ENCODE results near the gene RNF11.

RNF11 gene

DNA sequence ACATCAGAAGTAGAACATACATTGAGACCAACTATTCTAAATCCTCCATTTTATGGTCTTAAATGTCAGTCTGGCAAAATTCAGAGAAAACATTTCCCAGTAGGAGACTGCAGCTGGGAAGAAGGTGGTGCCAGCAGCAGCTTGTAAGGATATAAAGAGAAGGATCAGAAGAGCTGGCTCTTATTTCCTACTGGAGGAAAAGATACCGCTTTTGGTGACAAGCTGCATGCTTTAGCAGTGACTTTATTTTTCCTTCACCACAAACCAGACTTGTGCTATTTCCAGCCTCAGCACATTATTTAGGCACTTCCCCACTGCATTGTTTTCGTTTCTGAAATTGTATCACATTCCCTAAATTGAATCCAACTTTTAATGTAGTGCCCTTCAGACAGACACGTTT is 28.4 kb downstream of the RNF11 start:
- Histone ChIP-seq H3K27ac (ENCODE audit: low read depth, low read length) (no peak overlapping the region), H3K27me3 (ENCODE audit: control insufficient read depth, insufficient read depth, low read length) (no peaks in the 10 kb centered on the region), H3K9me3 (ENCODE audit: control insufficient read depth, insufficient read depth, low read depth, low read length) (no peaks in the 10 kb centered on the region), H3K36me3 (ENCODE audit: control insufficient read depth, insufficient read depth, low read length) (peaks cover 2% of the 10 kb centered on the region; the same call in 1 of the 2 replicates), H3K9ac (ENCODE audit: low read length) (no peak overlapping the region), H3K4me1 (ENCODE audit: control insufficient read depth, insufficient read depth, low read length) (peaks cover 16% of the 10 kb centered on the region; the same call in 1 of the 2 replicates), H3K4me3 (ENCODE audit: low read depth, low read length) (no peak overlapping the region)

DNA sequence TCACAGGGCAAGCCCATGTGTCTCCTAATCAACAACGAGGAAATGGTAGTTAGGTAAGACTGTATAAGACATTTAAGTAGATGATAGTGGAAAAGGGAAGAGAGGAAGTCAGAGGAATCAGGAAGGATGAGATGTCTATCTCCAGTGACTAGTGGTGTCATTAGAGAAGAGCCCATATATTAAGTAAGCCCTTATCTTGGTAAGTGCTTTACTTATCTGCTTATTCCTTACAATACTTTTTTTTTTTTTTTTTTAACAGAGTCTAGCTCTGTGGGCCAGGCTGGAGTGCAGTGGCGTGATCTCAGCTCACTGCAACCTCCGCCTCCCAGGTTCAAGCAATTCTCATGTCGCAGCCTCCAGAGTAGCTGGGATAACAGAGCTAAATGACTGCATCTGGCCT is 29.5 kb downstream of the RNF11 start:
- H3K4me1 ChIP-seq (ENCODE audit: control insufficient read depth, insufficient read depth, low read length): peaks cover 16% of the 10 kb centered on the region; the same call in 1 of the 2 replicates
- peaks cover 9% of the 10 kb centered on the region for H3K36me3 ChIP-seq (ENCODE audit: control insufficient read depth, insufficient read depth, low read length)
- no peak overlapping the region for H3K27ac ChIP-seq (ENCODE audit: low read depth, low read length)
- no peak overlapping the region for H3K9ac ChIP-seq (ENCODE audit: low read length)
- H3K27me3 ChIP-seq (ENCODE audit: control insufficient read depth, insufficient read depth, low read length): no peaks in the 10 kb centered on the region
- H3K9me3 ChIP-seq (ENCODE audit: control insufficient read depth, insufficient read depth, low read depth, low read length): no peaks in the 10 kb centered on the region
- H3K4me3 ChIP-seq (ENCODE audit: low read depth, low read length): no peak overlapping the region

DNA sequence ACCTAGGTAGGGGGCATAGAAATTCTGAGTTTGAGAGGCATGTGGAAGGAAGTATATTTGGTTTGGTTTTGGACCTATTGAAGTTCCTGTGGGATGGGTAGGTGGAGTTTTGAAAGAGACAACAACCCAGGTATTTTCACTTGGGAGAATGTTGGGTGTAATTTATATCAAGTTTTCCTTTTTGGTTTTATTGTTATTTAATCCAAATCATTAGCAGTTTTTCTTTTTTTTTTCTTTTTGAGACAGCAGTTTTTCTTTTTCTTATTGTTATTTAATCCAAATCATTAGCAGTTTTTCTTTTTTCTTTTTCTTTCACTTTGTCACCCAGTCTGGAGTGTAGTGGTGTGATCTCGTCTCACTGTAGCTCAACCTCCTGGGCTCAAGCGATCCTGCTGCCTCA is 30.1 kb downstream of the RNF11 start:
- Histone ChIP-seq H3K4me3 (ENCODE audit: low read depth, low read length) (no peak overlapping the region), H3K4me1 (ENCODE audit: control insufficient read depth, insufficient read depth, low read length) (peaks cover 16% of the 10 kb centered on the region; the same call in 1 of the 2 replicates), H3K27ac (ENCODE audit: low read depth, low read length) (no peak overlapping the region), H3K36me3 (ENCODE audit: control insufficient read depth, insufficient read depth, low read length) (peaks cover 15% of the 10 kb centered on the region), H3K9ac (ENCODE audit: low read length) (no peak overlapping the region), H3K9me3 (ENCODE audit: control insufficient read depth, insufficient read depth, low read depth, low read length) (no peaks in the 10 kb centered on the region), H3K27me3 (ENCODE audit: control insufficient read depth, insufficient read depth, low read length) (no peaks in the 10 kb centered on the region)

GRCh38 chr1:51266791-51267190 is 30.7 kb downstream of the RNF11 start:
- Histone ChIP-seq H3K9ac (ENCODE audit: low read length) (no peak overlapping the region), H3K27ac (ENCODE audit: low read depth, low read length) (no peak overlapping the region), H3K36me3 (ENCODE audit: control insufficient read depth, insufficient read depth, low read length) (peaks cover 21% of the 10 kb centered on the region), H3K27me3 (ENCODE audit: control insufficient read depth, insufficient read depth, low read length) (no peaks in the 10 kb centered on the region), H3K4me3 (ENCODE audit: low read depth, low read length) (no peak overlapping the region), H3K9me3 (ENCODE audit: control insufficient read depth, insufficient read depth, low read depth, low read length) (no peaks in the 10 kb centered on the region), H3K4me1 (ENCODE audit: control insufficient read depth, insufficient read depth, low read length) (peaks cover 16% of the 10 kb centered on the region; the same call in 1 of the 2 replicates)

DNA sequence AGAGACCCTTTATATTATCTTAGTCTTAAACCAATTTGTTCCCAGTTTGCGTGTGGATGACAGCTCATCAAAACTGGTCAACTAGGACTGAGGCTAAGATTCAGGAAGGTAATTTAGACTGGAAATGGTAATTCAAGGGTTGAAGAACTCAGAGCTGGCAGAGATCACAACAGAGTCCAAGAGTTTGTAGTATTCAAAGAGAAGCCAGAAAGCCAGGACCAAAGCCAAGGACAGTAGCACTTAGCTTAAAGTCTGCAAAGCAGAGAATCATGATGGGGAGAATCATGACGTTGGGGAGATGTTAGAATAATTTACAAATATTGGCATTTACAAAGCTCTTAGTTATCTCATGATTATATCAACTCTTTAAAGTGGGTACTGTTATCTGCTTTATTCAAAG is 32.6 kb downstream of the RNF11 start:
- no peak overlapping the region for H3K9ac ChIP-seq (ENCODE audit: low read length)
- H3K4me1 ChIP-seq (ENCODE audit: control insufficient read depth, insufficient read depth, low read length): peaks cover 12% of the 10 kb centered on the region; the same call in 1 of the 2 replicates
- H3K27ac ChIP-seq (ENCODE audit: low read depth, low read length): no peak overlapping the region
- H3K9me3 ChIP-seq (ENCODE audit: control insufficient read depth, insufficient read depth, low read depth, low read length): no peaks in the 10 kb centered on the region
- H3K36me3 ChIP-seq (ENCODE audit: control insufficient read depth, insufficient read depth, low read length): peaks cover 36% of the 10 kb centered on the region
- H3K4me3 ChIP-seq (ENCODE audit: low read depth, low read length): no peak overlapping the region
- H3K27me3 ChIP-seq (ENCODE audit: control insufficient read depth, insufficient read depth, low read length): no peaks in the 10 kb centered on the region

GRCh38 chr1:51270751-51271150 is 34.7 kb downstream of the RNF11 start:
- Histone ChIP-seq H3K36me3 (ENCODE audit: control insufficient read depth, insufficient read depth, low read length) (peaks cover 38% of the 10 kb centered on the region), H3K27me3 (ENCODE audit: control insufficient read depth, insufficient read depth, low read length) (no peaks in the 10 kb centered on the region), H3K27ac (ENCODE audit: low read depth, low read length) (no peak overlapping the region), H3K4me3 (ENCODE audit: low read depth, low read length) (no peak overlapping the region), H3K9ac (ENCODE audit: low read length) (no peak overlapping the region), H3K9me3 (ENCODE audit: control insufficient read depth, insufficient read depth, low read depth, low read length) (no peaks in the 10 kb centered on the region), H3K4me1 (ENCODE audit: control insufficient read depth, insufficient read depth, low read length) (no peaks in the 10 kb centered on the region)

DNA sequence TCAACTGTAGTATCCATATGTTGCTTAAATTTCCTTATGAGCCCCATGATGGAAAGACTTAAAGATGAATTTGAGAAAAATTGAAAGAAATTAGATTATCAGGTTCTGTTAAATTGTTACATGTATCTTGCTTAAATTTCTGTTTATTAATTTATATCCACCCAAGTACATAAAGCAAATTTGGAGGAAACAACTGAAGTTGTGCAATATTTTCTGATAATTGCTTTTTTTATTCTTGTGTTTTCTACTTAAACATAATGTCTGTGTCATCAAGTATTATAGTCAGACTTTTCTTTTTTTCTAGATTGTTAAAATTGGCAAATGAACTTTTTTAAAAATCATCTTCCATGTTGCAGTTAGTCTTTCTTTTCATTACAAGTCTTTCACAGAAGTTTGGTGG is 36.8 kb downstream of the RNF11 start:
- H3K9ac ChIP-seq (ENCODE audit: low read length): no peak overlapping the region
- H3K9me3 ChIP-seq (ENCODE audit: control insufficient read depth, insufficient read depth, low read depth, low read length): no peaks in the 10 kb centered on the region
- no peak overlapping the region for H3K27ac ChIP-seq (ENCODE audit: low read depth, low read length)
- no peaks in the 10 kb centered on the region for H3K4me1 ChIP-seq (ENCODE audit: control insufficient read depth, insufficient read depth, low read length)
- H3K27me3 ChIP-seq (ENCODE audit: control insufficient read depth, insufficient read depth, low read length): no peaks in the 10 kb centered on the region
- no peak overlapping the region for H3K4me3 ChIP-seq (ENCODE audit: low read depth, low read length)
- H3K36me3 ChIP-seq (ENCODE audit: control insufficient read depth, insufficient read depth, low read length): peaks cover 36% of the 10 kb centered on the region

DNA sequence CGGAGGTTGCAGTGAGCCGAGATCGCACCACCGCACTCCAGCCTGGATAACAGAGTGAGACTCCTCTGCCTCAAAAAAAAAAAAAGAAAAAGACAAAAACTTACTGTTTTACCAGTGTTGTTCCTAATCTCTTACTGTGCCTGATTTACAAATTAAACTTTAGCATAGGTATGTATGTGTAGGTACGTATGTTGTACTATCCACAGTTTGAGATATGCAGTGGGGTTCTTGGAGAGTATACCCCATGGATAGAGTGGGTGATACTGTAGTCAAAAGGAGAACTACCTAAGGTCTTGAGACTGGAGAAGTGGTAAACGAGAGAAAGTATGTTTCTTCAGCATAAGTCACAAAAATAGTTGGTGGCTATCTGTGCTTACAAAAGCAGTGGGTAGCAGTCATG is 38.6 kb downstream of the RNF11 start:
- H3K36me3 ChIP-seq (ENCODE audit: control insufficient read depth, insufficient read depth, low read length): peaks cover 36% of the 10 kb centered on the region
- H3K9me3 ChIP-seq (ENCODE audit: control insufficient read depth, insufficient read depth, low read depth, low read length): no peaks in the 10 kb centered on the region
- no peaks in the 10 kb centered on the region for H3K4me1 ChIP-seq (ENCODE audit: control insufficient read depth, insufficient read depth, low read length)
- no peak overlapping the region for H3K4me3 ChIP-seq (ENCODE audit: low read depth, low read length)
- no peaks in the 10 kb centered on the region for H3K27me3 ChIP-seq (ENCODE audit: control insufficient read depth, insufficient read depth, low read length)
- no peak overlapping the region for H3K9ac ChIP-seq (ENCODE audit: low read length)
- H3K27ac ChIP-seq (ENCODE audit: low read depth, low read length): no peak overlapping the region

DNA sequence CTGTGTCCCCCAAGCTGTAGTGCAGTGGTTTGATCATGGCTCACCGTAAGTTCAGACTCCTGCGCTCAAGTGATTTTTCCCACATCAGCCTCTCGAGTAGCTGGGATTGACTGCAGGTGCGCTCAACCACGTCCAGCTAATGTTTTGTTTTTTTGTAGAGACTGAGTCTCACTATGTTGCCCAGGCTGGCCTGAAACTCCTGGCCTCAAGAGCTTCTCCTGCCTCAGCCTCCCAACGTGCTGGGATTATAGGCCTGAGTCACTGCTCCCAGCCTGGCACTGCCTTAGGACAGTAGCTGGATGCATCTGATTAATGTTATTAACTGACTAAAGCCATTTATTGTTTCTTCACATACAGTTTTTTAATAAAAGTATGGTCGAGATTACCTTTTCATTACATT is 40.2 kb downstream of the RNF11 start:
- no peaks in the 10 kb centered on the region for H3K9me3 ChIP-seq (ENCODE audit: control insufficient read depth, insufficient read depth, low read depth, low read length)

DNA sequence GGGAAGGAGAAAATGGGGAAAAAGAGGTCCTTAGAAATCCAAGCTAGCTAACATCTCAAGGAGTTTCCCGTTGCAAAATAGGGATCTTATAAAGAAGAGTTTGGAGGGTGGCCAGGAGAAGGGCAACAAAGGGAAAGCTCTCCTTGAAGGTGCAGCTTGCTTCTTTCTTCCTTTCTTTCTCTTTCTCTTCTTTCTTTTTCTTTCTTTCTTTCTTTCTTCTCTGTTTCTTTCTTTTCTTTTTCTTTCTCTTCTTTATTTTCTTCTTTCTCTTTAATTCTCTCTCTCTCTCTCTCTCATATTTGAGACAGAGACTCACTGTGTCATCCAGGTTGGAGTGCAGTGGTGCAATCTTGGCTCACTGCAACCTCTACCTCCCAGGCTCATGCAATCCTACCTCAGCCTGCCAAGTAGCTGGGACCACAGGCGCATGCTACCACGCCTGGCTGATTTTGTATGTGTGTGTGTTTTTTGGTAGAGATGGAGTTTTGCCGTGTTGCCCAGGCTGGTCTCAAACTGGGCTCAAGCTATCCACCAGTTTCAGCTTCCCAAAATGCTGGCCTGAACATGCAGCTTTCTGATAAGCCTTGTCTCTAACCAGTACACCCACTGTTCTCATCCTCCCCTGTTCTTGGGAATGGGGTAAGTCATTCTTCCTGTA is 44.4 kb downstream of the RNF11 start:
- Histone ChIP-seq H3K36me3 (ENCODE audit: control insufficient read depth, insufficient read depth, low read length) (no peaks in the 10 kb centered on the region), H3K9ac (ENCODE audit: low read length) (no peak overlapping the region), H3K4me3 (ENCODE audit: low read depth, low read length) (no peak overlapping the region), H3K9me3 (ENCODE audit: control insufficient read depth, insufficient read depth, low read depth, low read length) (no peaks in the 10 kb centered on the region), H3K4me1 (ENCODE audit: control insufficient read depth, insufficient read depth, low read length) (no peaks in the 10 kb centered on the region), H3K27me3 (ENCODE audit: control insufficient read depth, insufficient read depth, low read length) (no peaks in the 10 kb centered on the region), H3K27ac (ENCODE audit: low read depth, low read length) (no peak overlapping the region)

More for the DNA sequence above, 40.2 kb downstream of the RNF11 start:
- H3K9ac ChIP-seq (ENCODE audit: low read length): no peak overlapping the region
- no peak overlapping the region for H3K4me3 ChIP-seq (ENCODE audit: low read depth, low read length)
- H3K27ac ChIP-seq (ENCODE audit: low read depth, low read length): no peak overlapping the region
- no peaks in the 10 kb centered on the region for H3K27me3 ChIP-seq (ENCODE audit: control insufficient read depth, insufficient read depth, low read length)
- peaks cover 22% of the 10 kb centered on the region for H3K36me3 ChIP-seq (ENCODE audit: control insufficient read depth, insufficient read depth, low read length)
- no peaks in the 10 kb centered on the region for H3K4me1 ChIP-seq (ENCODE audit: control insufficient read depth, insufficient read depth, low read length)

DNA sequence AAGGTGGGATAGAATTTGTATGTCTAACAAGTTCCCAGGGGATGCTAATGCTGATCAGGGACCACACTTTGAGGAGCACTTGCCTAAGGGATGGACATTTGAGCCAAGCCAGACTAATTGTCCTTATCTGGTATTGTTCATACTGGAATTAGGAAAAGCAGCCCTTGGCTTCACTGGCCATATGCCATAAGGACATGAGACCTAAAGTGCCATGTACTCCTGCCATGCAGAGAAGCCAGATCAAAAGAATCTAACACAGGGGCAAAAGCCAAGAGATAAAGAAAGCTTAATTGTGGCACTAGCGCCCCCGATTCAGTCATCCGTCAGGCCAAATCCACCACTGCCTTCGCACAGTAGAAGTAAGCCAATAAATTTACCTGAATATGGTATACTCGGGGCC is 45.7 kb downstream of the RNF11 start:
- Histone ChIP-seq H3K4me3 (ENCODE audit: low read depth, low read length) (no peak overlapping the region), H3K36me3 (ENCODE audit: control insufficient read depth, insufficient read depth, low read length) (no peaks in the 10 kb centered on the region), H3K9me3 (ENCODE audit: control insufficient read depth, insufficient read depth, low read depth, low read length) (no peaks in the 10 kb centered on the region), H3K9ac (ENCODE audit: low read length) (no peak overlapping the region), H3K27me3 (ENCODE audit: control insufficient read depth, insufficient read depth, low read length) (no peaks in the 10 kb centered on the region), H3K27ac (ENCODE audit: low read depth, low read length) (no peak overlapping the region), H3K4me1 (ENCODE audit: control insufficient read depth, insufficient read depth, low read length) (no peaks in the 10 kb centered on the region)

Data from HUES6 (cell line).